OCI-LY7 (cell line): ENCODE results near the gene INF2. TPM values are rescaled to one million over a fixed set of nuclear protein-coding genes. Genes with fewer than 3 reads are reported as not detected.
"Not testable (repeated sequence)": the region's sequence is repeated elsewhere in the genome, so short reads cannot be mapped to it uniquely, and the experiment has no call there.

Source experiments
- BruUV-seq: library from RNA; stranded (reverse); fragments of 400-500 nt; replicated peaks from 2 replicates; lab custom pipeline; 2021; lab: Mats Ljungman, UMichigan
- CTCF ChIA-PET: fragments of 300-600 bp; sonication (Branson Sonifier 250); formaldehyde crosslinking; loops from one replicate; lab custom pipeline; 2022; ENCODE audit warnings: antibody characterized with exemption; ENCODE audit not compliant: unreplicated experiment; lab: Charles Lee
- POLR2A ChIA-PET: fragments of 300-600 bp; sonication (Branson Sonifier 250); formaldehyde crosslinking; loops from one replicate; lab custom pipeline; 2022; ENCODE audit warnings: antibody characterized with exemption; lab: Charles Lee
- DNase-seq: peaks from one replicate; pipeline ENCODE4 v3.0.0-alpha.2; 2015; ENCODE audit warnings: low spot score
- H2AFZ ChIP-seq: fragments of 200-600 bp; sonication (generic), shearing (Covaris generic); 2 replicates; pipeline ENCODE4 v1.6.1; 2014; ENCODE audit warnings: mild to moderate bottlenecking, antibody characterized with exemption, low read length, moderate library complexity
- H3K27ac ChIP-seq: fragments of 200-600 bp; sonication (generic); 2 replicates; pipeline ENCODE4 v1.5.1; 2014; ENCODE audit warnings: mixed run types, low read depth, mild to moderate bottlenecking, moderate library complexity, low read length, inconsistent platforms; ENCODE audit not compliant: poor library complexity, severe bottlenecking
- H3K36me3 ChIP-seq: fragments of 200-600 bp; sonication (generic); 2 replicates; pipeline ENCODE4 v1.6.1; 2014; ENCODE audit warnings: mild to moderate bottlenecking, antibody characterized with exemption, low read length, moderate library complexity, mixed read lengths; ENCODE audit not compliant: insufficient read depth
- H3K4me1 ChIP-seq: fragments of 200-600 bp; sonication (generic); 2 replicates; pipeline ENCODE4 v1.5.1; 2014; ENCODE audit warnings: mild to moderate bottlenecking, low read length; ENCODE audit not compliant: insufficient read depth, poor library complexity, severe bottlenecking
- H3K4me2 ChIP-seq: fragments of 200-600 bp; sonication (generic); 2 replicates; pipeline ENCODE4 v1.6.1; 2014; ENCODE audit warnings: mild to moderate bottlenecking, low read length
- H3K4me3 ChIP-seq: fragments of 200-600 bp; sonication (generic); 2 replicates; pipeline ENCODE4 v1.5.1; 2014; ENCODE audit warnings: mild to moderate bottlenecking, low read depth, low read length; ENCODE audit not compliant: poor library complexity, severe bottlenecking
- H3K79me2 ChIP-seq: fragments of 200-600 bp; sonication (generic); 2 replicates; pipeline ENCODE4 v1.6.1; 2016; ENCODE audit warnings: low read depth, mild to moderate bottlenecking, low read length, moderate library complexity, mixed read lengths; ENCODE audit not compliant: insufficient read depth
- H3K9me2 ChIP-seq: fragments of 200-600 bp; sonication (generic); 2 replicates; pipeline ENCODE4 v1.6.1; 2016; ENCODE audit warnings: mild to moderate bottlenecking, low read length, mixed read lengths; ENCODE audit not compliant: insufficient read depth
- H3K9me3 ChIP-seq: fragments of 200-600 bp; sonication (generic); 2 replicates; pipeline ENCODE4 v1.6.1; 2014; ENCODE audit warnings: mild to moderate bottlenecking, mixed run types, low read length, mixed read lengths
- H4K20me1 ChIP-seq: fragments of 200-600 bp; sonication (generic); 2 replicates; pipeline ENCODE4 v1.6.1; 2014; ENCODE audit warnings: mild to moderate bottlenecking, antibody characterized with exemption, low read length, moderate library complexity, mixed read lengths; ENCODE audit not compliant: insufficient read depth
- EZH2phosphoT487 ChIP-seq: fragments of 200-600 bp; sonication (generic); IDR thresholded peaks from 2 replicates; pipeline ENCODE4 v1.6.1; 2018; ENCODE audit warnings: low read depth, borderline replicate concordance, mild to moderate bottlenecking, mixed run types, antibody characterized with exemption, low read length, moderate library complexity, mixed read lengths
- intact Hi-C: fragments of 100-400 bp; cut with micrococcal nuclease; formaldehyde crosslinking; loops from one replicate; pipeline ENCODE4 v1.10.0; 2022; ENCODE audit not compliant: unreplicated experiment
- total RNA-seq, 2 experiments: library from RNA; depleted of rRNA in 1 of 2; stranded (reverse); fragments of >200 nt in 1 of 2; shearing (Covaris generic) in 1 of 2; gene quantifications; 2 replicates each; pipeline ENCODE4 v1.2.3, GENCODE V29; 2014 to 2022
- TF ChIP-seq, protein P1 (sequence below): fragments of 200-600 bp; sonication (generic); conservative IDR thresholded peaks from 2 replicates; pipeline ENCODE4 v1.5.1; 2014; ENCODE audit warnings: mild to moderate bottlenecking, antibody characterized with exemption, low read length, moderate library complexity, mixed read lengths

INF2 gene
- total RNA-seq, 2 experiments from 2014 or later: 39.4 to 51.6 TPM

DNA sequence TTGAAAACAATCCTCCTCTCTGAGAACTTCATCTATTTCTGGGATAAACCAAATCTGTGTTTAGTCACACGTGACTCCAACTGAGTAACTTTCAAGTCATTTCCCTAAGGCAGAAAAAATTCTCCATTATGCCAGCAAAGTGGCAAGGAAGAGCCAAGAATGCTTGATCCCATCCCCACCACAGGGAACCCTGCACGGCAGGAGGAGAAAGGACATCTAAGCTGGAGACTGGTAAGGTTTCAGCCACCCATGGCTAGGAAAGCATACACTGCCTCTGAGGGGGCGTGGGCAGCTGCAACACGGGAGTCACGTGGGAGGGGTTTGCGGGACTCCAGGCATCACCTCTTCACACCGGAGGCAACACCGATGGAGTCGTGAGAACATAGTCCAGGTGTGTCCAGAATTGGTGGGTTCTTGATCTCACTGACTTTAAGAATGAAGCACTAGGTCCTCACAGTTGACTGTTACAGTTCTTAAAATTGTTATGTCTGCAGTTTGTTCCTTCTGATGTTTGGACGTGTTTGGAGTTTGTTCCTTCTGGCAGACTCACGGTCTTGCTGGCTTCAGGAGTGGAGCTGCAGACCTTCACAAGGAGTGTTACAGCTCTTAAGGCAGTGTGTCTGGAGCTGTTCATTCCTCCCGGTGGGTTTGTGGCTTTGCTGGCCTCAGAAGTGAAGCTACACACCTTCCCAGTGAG is 60.8 kb downstream of the INF2 start:
- H3K4me1 ChIP-seq: peaks cover 33% of the 10 kb centered on the region
- H3K4me3 ChIP-seq: no peak overlapping the region
- no peak overlapping the region for H3K4me2 ChIP-seq
- CTCF ChIA-PET: no interaction called here
- H3K9me3 ChIP-seq: 0 out of 2 replicates have a peak, but pooled peaks cover 10% of the 10 kb centered on the region
- no peaks in the 10 kb centered on the region for H3K9me2 ChIP-seq
- TF ChIP-seq, protein P1, sequence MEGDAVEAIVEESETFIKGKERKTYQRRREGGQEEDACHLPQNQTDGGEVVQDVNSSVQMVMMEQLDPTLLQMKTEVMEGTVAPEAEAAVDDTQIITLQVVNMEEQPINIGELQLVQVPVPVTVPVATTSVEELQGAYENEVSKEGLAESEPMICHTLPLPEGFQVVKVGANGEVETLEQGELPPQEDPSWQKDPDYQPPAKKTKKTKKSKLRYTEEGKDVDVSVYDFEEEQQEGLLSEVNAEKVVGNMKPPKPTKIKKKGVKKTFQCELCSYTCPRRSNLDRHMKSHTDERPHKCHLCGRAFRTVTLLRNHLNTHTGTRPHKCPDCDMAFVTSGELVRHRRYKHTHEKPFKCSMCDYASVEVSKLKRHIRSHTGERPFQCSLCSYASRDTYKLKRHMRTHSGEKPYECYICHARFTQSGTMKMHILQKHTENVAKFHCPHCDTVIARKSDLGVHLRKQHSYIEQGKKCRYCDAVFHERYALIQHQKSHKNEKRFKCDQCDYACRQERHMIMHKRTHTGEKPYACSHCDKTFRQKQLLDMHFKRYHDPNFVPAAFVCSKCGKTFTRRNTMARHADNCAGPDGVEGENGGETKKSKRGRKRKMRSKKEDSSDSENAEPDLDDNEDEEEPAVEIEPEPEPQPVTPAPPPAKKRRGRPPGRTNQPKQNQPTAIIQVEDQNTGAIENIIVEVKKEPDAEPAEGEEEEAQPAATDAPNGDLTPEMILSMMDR: no peak
- TF ChIP-seq EZH2phosphoT487: no peak
- H2AFZ ChIP-seq: no peak overlapping the region
- peaks cover 7% of the 10 kb centered on the region; the same call in 1 of the 2 replicates for H3K36me3 ChIP-seq
- peaks cover 14% of the 10 kb centered on the region for H4K20me1 ChIP-seq
- intact Hi-C loops: loop anchor here (5.0 to 10.0 kb wide), 2 partner anchors 127 to 275 kb away; partner anchors contain the start of gene CDCA4
- no TSS peak for BruUV-seq
- H3K27ac ChIP-seq: no peak overlapping the region
- no peak for DNase-seq
- POLR2A ChIA-PET: no interaction called here
- peaks cover 22% of the 10 kb centered on the region for H3K79me2 ChIP-seq

DNA sequence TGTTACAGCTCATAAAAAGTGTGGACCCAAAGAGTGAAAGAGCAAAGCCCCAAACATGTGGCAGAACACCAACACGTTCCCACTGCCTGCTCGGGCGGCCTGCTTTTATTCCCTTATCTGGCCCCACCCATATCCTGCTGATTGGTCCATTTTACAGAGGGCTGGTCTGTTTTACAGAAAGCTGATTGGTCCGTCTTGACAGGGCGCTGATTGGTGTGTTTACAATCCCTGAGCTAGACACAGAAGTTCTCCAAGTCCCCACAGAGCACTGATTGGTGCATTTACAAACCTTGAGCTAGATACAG is 61.3 kb downstream of the INF2 start:
- H3K4me3 ChIP-seq, H3K9me3 ChIP-seq, POLR2A ChIA-PET, H2AFZ ChIP-seq, BruUV-seq, H3K27ac ChIP-seq, H3K4me2 ChIP-seq, H3K9me2 ChIP-seq: not testable (repeated sequence)
- intact Hi-C loops: loop anchor here (5.0 to 10.0 kb wide), 2 partner anchors 127 to 274 kb away; partner anchors contain the start of gene CDCA4
- Histone ChIP-seq H3K4me1 (peaks cover 38% of the 10 kb centered on the region), H3K79me2 (peaks cover 26% of the 10 kb centered on the region), H3K36me3 (peaks cover 12% of the 10 kb centered on the region), H4K20me1 (peaks cover 14% of the 10 kb centered on the region)
- CTCF ChIA-PET: interaction anchor here (0.9 kb wide), 1 partner anchor 19 kb away, joined by 4 read pairs; no protein-coding TSS in a partner anchor
- DNase-seq: peak; percentile 29

DNA sequence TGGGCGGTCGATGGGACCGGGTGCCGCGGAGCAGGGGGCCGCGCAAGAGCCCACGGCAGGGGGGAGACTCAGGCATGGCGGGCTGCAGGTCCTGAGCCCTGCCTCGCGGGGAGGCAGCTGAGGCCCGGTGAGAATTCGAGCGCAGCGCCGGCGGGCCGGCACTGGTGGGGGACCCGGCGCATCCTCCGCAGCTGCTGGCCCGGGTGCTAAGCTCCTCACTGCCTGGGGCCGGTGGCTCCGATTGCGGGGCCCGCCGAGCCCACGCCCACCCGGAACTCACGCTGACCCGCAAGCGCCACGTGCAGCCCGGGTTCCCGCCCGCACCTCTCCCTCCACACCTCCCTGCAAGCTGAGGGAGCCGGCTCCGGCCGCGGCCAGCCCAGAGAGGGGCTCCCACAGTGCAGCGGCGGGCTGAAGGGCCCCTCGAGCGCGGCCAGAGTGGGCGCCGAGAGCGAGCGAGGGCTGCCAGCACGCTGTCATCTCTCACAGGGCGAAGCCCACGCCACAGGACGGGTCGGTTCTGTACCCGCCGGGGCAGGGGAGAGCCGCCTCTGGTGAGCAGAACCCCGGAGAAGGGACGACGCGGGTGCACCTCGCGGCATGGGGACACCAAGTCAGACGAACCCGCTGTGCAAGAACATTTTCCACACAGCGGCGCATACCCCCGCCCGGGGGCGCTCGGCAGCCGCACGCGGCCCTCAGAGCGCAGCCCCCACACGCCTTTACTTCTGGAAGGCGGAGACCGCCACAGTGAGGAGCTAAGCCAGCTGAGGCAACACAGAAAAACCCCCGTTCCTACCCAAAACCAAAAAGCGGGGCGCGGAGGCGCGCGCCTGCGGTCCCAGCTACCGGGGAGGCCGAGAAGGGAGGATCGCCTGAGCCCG is 62.4 kb downstream of the INF2 start:
- H3K27ac ChIP-seq: peak overlapping the region; percentile 82
- no TSS peak for BruUV-seq

More for the DNA sequence above, 62.4 kb downstream of the INF2 start:
- ChIA-PET POLR2A (interaction anchor here (0.6 to 1.9 kb wide), 9 partner anchors 11 to 95 kb away, joined by 3 to 9 read pairs (median 3); no protein-coding TSS in a partner anchor), CTCF (interaction anchor here (0.6 to 1.4 kb wide), 4 partner anchors 17 to 74 kb away, joined by 3 to 9 read pairs (median 5); no protein-coding TSS in a partner anchor)
- no peak for DNase-seq
- peaks cover 23% of the 10 kb centered on the region for H3K36me3 ChIP-seq
- intact Hi-C loops: loop anchor here (2.0 to 10.0 kb wide), 3 partner anchors 95 to 273 kb away; partner anchors contain the start of gene CDCA4
- H3K4me3 ChIP-seq: peak overlapping the region; percentile 91
- peak overlapping the region; percentile 51; the same call in 1 of the 2 replicates for H2AFZ ChIP-seq
- no peak for TF ChIP-seq EZH2phosphoT487
- TF ChIP-seq, protein P1: peak; percentile 59
- H3K79me2 ChIP-seq: peaks cover 33% of the 10 kb centered on the region
- H3K4me2 ChIP-seq: peak overlapping the region; percentile 88
- peaks cover 49% of the 10 kb centered on the region for H3K4me1 ChIP-seq
- no peaks in the 10 kb centered on the region for H3K9me2 ChIP-seq
- H4K20me1 ChIP-seq: peaks cover 14% of the 10 kb centered on the region
- H3K9me3 ChIP-seq: 0 out of 2 replicates have a peak, but pooled peaks cover 10% of the 10 kb centered on the region
